Measurements from ENCODE around the gene UPK3A. TPM values are rescaled to one million over a fixed set of nuclear protein-coding genes. Genes with fewer than 3 reads are reported as not detected.

UPK3A gene
- total and polyA plus RNA-seq, 2 of the 13 experiments (the other 11 are each of a cell fraction or from before 2014, with no cell fraction given) = 10.5 to 13.8 TPM

DNA sequence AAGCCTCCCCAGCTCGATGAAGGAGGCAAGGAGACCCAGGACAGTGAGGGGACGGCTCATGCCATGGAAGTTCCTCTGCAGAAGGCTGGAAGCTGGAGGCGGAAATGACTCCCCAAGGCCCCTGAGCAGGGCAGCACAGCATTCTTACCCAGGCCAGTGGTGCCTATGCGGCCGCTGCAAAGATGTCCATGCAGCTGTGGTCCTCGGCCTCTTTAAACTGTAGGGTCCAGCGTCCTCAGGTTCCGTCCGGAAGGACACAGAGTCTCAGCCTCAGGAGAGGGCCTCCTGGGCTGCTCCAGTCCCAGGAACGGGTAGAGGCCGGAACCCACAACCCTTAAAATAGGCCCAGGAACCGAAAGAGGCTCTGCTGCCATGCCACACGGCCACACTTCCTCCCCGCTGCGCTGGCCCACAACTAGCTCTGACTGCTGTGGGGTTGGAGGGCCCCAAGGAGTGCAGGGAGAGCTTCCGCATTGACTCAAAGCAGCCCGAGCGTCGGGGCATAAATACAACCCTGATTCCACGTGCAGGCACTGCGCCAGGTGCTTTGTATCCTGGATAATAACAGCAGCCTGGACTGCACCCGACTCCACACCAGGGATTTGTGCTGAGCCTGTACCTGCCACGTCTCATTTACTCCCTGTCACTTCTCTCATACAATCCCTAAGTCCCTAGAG, 49.5 kb upstream of the UPK3A start:
- no peak overlapping the region for H3K9ac ChIP-seq (ENCODE audit: insufficient read depth, low read depth, low read length)
- FAIRE-seq (no peak), DNase-seq (ENCODE audit: low spot score) (no peak), ATAC-seq (no peak)
- CTCF ChIA-PET (ENCODE audit: low intra/inter-chr PET ratio, low total read pairs) = no interaction called here
- H4K20me1 ChIP-seq (ENCODE audit: insufficient read depth, low read length) = peaks cover 11% of the 10 kb centered on the region; the same call in 1 of the 2 replicates
- no peak overlapping the region for H3K4me2 ChIP-seq (ENCODE audit: low read depth, low read length)
- H2AFZ ChIP-seq (ENCODE audit: low read length) = no peak overlapping the region
- in situ Hi-C loops (cut with HindIII; ENCODE audit: extremely low pct_ligation_motif_present, low pct_unique_long_range_greater_than_20kb) = no loop called here
- no peaks in the 10 kb centered on the region for H3K9me3 ChIP-seq (ENCODE audit: low read length)
- no TSS peak for BruUV-seq (replicated peaks)
- H3K79me2 ChIP-seq (ENCODE audit: insufficient read depth, low read length) = peaks cover 24% of the 10 kb centered on the region
- WGBS (ENCODE audit: low lambda C conversion rate) = 92% methylated on average over 10 of the region's 23 CpGs
- no peak overlapping the region for H3K4me3 ChIP-seq (replicated peaks in 1 of 3; ENCODE audit: insufficient read depth in 1 of 3, low read depth in 2 of 3, low read length in 3 of 3)
- POLR2A ChIA-PET = interaction anchor here (1.8 to 3.0 kb wide), 2 partner anchors 11 kb away, joined by 9 to 11 read pairs; no protein-coding TSS in a partner anchor
- H3K27me3 ChIP-seq (ENCODE audit: control insufficient read depth in 1 of 2, insufficient read depth in 2 of 2, low read length in 2 of 2) = no peaks in the 10 kb centered on the region
- H3K36me3 ChIP-seq (replicated peaks in 1 of 2; ENCODE audit: control insufficient read depth in 1 of 2, insufficient read depth in 2 of 2, low read length in 2 of 2) = peaks cover 6% of the 10 kb centered on the region in 2 experiments; a peak in 3 of 5 replicates
- peaks cover 67% of the 10 kb centered on the region for H3K4me1 ChIP-seq (ENCODE audit: insufficient read depth, low read length)
- no peak overlapping the region for H3K27ac ChIP-seq (ENCODE audit: extremely low read length, insufficient read depth, low read length)
- intact Hi-C loops (cut with micrococcal nuclease; ENCODE audit: unreplicated experiment) = no loop called here
- TF ChIP-seq ZNF354B (CRISPR knock-in tag; IDR thresholded peaks at IDR 0.05) (no peak), CCAR2 (optimal IDR thresholded peaks at IDR 0.05; ENCODE audit: low read depth, low read length) (no peak), SNAPC4 (CRISPR knock-in tag; IDR thresholded peaks at IDR 0.05) (no peak), ETV6 (CRISPR knock-in tag; conservative IDR thresholded peaks at IDR 0.05) (no peak), BRD4 (CRISPR knock-in tag; IDR thresholded peaks at IDR 0.05) (no peak), KDM3A (CRISPR knock-in tag; IDR thresholded peaks at IDR 0.05; ENCODE audit: low read depth) (no peak)
- TF ChIP-seq, protein P1, sequence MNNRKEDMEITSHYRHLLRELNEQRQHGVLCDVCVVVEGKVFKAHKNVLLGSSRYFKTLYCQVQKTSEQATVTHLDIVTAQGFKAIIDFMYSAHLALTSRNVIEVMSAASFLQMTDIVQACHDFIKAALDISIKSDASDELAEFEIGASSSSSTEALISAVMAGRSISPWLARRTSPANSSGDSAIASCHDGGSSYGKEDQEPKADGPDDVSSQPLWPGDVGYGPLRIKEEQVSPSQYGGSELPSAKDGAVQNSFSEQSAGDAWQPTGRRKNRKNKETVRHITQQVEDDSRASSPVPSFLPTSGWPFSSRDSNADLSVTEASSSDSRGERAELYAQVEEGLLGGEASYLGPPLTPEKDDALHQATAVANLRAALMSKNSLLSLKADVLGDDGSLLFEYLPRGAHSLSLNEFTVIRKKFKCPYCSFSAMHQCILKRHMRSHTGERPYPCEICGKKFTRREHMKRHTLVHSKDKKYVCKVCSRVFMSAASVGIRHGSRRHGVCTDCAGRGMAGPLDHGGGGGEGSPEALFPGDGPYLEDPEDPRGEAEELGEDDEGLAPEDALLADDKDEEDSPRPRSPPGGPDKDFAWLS (CRISPR knock-in tag; IDR thresholded peaks at IDR 0.05; ENCODE audit: borderline replicate concordance) = no peak
- TF ChIP-seq, protein P2, sequence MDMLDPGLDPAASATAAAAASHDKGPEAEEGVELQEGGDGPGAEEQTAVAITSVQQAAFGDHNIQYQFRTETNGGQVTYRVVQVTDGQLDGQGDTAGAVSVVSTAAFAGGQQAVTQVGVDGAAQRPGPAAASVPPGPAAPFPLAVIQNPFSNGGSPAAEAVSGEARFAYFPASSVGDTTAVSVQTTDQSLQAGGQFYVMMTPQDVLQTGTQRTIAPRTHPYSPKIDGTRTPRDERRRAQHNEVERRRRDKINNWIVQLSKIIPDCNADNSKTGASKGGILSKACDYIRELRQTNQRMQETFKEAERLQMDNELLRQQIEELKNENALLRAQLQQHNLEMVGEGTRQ (IDR thresholded peaks at IDR 0.05; ENCODE audit: low read depth, low read length) = no peak
- TF ChIP-seq, protein P2 (CRISPR knock-in tag; IDR thresholded peaks at IDR 0.05; ENCODE audit: borderline replicate concordance) = no peak
- TF ChIP-seq, protein P3, sequence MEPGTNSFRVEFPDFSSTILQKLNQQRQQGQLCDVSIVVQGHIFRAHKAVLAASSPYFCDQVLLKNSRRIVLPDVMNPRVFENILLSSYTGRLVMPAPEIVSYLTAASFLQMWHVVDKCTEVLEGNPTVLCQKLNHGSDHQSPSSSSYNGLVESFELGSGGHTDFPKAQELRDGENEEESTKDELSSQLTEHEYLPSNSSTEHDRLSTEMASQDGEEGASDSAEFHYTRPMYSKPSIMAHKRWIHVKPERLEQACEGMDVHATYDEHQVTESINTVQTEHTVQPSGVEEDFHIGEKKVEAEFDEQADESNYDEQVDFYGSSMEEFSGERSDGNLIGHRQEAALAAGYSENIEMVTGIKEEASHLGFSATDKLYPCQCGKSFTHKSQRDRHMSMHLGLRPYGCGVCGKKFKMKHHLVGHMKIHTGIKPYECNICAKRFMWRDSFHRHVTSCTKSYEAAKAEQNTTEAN (CRISPR knock-in tag; conservative IDR thresholded peaks at IDR 0.05) = no peak
